ENCODE results near the gene FTO. TPM values are rescaled to one million over a fixed set of nuclear protein-coding genes. Genes with fewer than 3 reads are reported as not detected.

The FTO gene
- total RNA-seq, 4 donors from 2014 or later: 29.0 to 64.1 (median 48.1) TPM

DNA sequence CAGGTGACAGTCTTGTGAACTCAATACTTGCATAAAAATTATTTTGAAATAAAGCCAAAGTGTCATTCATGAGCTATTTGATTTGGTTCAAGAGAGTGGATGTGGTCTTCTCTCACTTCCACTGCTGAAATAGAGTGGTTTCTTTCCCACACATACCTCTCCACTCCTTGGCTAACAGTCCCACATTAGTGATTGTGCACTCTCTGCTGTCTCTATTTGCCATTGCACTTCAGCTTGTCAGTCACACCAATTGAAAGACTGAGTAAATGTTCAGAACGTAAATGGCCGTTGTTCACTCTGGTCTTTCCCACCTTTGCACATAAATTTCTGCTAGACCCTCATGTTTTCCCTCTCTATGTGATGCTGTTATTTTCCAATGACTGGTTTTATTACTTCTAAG is 197.5 kb downstream of the FTO start:
- no peak for TF ChIP-seq POLR2A (IDR thresholded peaks at IDR 0.05)
- no peak for TF ChIP-seq CTCF (IDR thresholded peaks at IDR 0.05)
- H3K36me3 ChIP-seq: no peaks in the 10 kb centered on the region
- WGBS, 2 donors: 85 to 98% methylated on average over 2 of the region's 2 CpGs
- no peak overlapping the region for H3K27ac ChIP-seq
- no peak overlapping the region for H3K4me3 ChIP-seq
- no peak for DNase-seq
- peaks cover 0 to 30% (median 5%) of the 10 kb centered on the region in 3 donors for H3K4me1 ChIP-seq
- H3K27me3 ChIP-seq: no peaks in the 10 kb centered on the region
- intact Hi-C loops (cut with DNase I): no loop called here
- H3K9me3 ChIP-seq: no peaks in the 10 kb centered on the region

DNA sequence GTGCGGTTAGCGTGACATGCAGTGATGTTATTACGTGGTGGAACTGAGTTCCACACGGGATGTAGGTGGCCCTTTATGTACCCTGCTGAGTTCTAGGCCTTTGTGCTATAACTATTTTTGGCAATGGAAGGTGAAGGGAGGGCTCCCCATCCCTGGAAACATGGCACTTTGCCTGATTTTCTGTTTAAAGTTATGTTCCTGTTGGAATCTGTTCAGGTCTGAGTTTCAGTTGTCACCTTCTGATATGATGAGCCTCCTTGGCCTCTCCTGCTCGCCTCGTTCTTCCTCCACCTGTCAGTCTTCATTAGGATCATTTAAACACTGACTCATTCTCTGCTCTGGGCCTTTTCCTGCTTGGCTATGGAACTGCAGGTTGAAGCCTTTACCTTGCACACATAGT is 200.6 kb downstream of the FTO start:
- Histone ChIP-seq H3K4me3 (no peak overlapping the region), H3K9me3 (no peaks in the 10 kb centered on the region), H3K36me3 (no peaks in the 10 kb centered on the region), H3K4me1 (peaks cover 0 to 14% (median 3%) of the 10 kb centered on the region in 3 donors), H3K27ac (no peak overlapping the region), H3K27me3 (no peaks in the 10 kb centered on the region)
- WGBS, 2 donors: 73 to 77% methylated on average over 6 of the region's 6 CpGs
- TF ChIP-seq CTCF (IDR thresholded peaks at IDR 0.05) (no peak), POLR2A (IDR thresholded peaks at IDR 0.05) (no peak)
- intact Hi-C loops (cut with DNase I): no loop called here
- DNase-seq: no peak

- no peaks in the 10 kb centered on the region for H3K36me3 ChIP-seq
- TF ChIP-seq CTCF (IDR thresholded peaks at IDR 0.05) (no peak), POLR2A (IDR thresholded peaks at IDR 0.05) (no peak)
- H3K9me3 ChIP-seq: no peaks in the 10 kb centered on the region
- intact Hi-C loops (cut with DNase I): no loop called here
- peaks cover 0 to 10% (median 0%) of the 10 kb centered on the region in 3 donors for H3K4me1 ChIP-seq
- H3K4me3 ChIP-seq: no peak overlapping the region
- H3K27ac ChIP-seq: no peak overlapping the region
- no peak for DNase-seq
- H3K27me3 ChIP-seq: no peaks in the 10 kb centered on the region
Observed at GRCh38 chr16:53905028-53905427, 201.1 kb downstream of the FTO start.

- Histone ChIP-seq H3K4me3 (no peak overlapping the region), H3K9me3 (no peaks in the 10 kb centered on the region), H3K27me3 (no peaks in the 10 kb centered on the region), H3K27ac (no peak overlapping the region), H3K36me3 (no peaks in the 10 kb centered on the region), H3K4me1 (peaks cover 0 to 36% (median 14%) of the 10 kb centered on the region in 3 donors)
- 48 to 50% methylated on average over 1 to 3 of the region's 3 CpGs for WGBS, 2 donors
- DNase-seq: no peak
- TF ChIP-seq CTCF (IDR thresholded peaks at IDR 0.05) (no peak), POLR2A (IDR thresholded peaks at IDR 0.05) (no peak)
- intact Hi-C loops (cut with DNase I): no loop called here
Observed at GRCh38 chr16:53908731-53909130, 204.8 kb downstream of the FTO start.

DNA sequence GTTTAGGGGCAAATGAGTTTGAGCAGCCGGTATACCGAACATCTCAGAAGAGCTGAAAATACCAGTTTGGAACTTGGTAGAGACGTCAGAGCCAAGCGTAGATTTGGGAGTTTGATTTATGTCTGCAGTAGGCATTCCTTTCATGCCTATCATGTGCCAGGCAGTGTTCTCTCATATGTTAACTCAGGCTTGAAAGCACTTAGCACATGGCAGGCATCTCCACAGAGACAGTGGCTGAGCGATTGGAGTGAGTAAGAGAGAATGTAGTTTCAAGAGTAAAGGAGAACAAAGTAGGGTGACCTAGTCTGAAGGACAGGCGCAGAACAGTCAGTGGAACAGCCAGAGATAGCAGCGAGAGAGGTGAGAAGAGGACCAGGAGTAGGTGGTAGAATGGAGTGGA is 207.0 kb downstream of the FTO start:
- DNase-seq: no peak
- intact Hi-C loops (cut with DNase I): no loop called here
- Histone ChIP-seq H3K36me3 (no peaks in the 10 kb centered on the region), H3K27me3 (no peaks in the 10 kb centered on the region), H3K4me1 (peaks cover 0 to 30% (median 14%) of the 10 kb centered on the region in 3 donors), H3K27ac (no peak overlapping the region), H3K9me3 (no peaks in the 10 kb centered on the region), H3K4me3 (no peak overlapping the region)
- no peak for TF ChIP-seq POLR2A (IDR thresholded peaks at IDR 0.05)
- no peak for TF ChIP-seq CTCF (IDR thresholded peaks at IDR 0.05)
- 86 to 92% methylated on average over 7 of the region's 7 CpGs for WGBS, 2 donors

All from esophagus squamous epithelium (tissue), 5 donors.